ENCODE results near the gene GTF3C1. TPM values are rescaled to one million over a fixed set of nuclear protein-coding genes. Genes with fewer than 3 reads are reported as not detected.
A peak's percentile ranks its signal among the peaks of the same experiment; 100 is the strongest.

GTF3C1 gene
- total RNA-seq, 2 donors from 2014 or later = 64.0 to 77.2 TPM

DNA sequence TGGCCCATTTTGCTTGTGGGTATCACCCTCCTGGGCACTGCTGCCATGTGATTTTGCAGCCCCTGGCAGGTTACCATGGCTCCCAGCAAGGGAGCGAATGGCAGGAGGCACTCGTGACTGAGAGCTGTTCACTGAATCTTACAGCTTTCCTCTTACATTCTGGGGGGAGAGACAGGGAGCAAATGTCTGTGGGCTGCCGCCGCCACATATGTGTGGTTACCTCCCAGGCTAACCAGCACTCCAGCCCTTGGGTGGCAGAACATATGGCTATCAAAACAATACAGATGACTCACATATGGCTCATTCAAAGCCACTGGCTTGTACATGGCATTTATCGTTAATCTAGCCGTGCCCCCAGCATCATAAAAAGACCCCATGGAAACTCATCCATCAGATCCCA lies 19.8 kb downstream of the GTF3C1 start:
- DNase-seq (ENCODE audit: low spot score) = no peak
- Histone ChIP-seq H3K27me3 (no peaks in the 10 kb centered on the region), H3K27ac (peak overlapping the region in 1 of 2 donors; percentile 92), H3K4me1 (peaks cover 0 to 18% of the 10 kb centered on the region in 2 donors), H3K36me3 (peaks cover 93% of the 10 kb centered on the region), H3K4me3 (no peak overlapping the region), H3K9me3 (peaks cover 0 to 3% of the 10 kb centered on the region in 2 donors)
- TF ChIP-seq, protein P1, sequence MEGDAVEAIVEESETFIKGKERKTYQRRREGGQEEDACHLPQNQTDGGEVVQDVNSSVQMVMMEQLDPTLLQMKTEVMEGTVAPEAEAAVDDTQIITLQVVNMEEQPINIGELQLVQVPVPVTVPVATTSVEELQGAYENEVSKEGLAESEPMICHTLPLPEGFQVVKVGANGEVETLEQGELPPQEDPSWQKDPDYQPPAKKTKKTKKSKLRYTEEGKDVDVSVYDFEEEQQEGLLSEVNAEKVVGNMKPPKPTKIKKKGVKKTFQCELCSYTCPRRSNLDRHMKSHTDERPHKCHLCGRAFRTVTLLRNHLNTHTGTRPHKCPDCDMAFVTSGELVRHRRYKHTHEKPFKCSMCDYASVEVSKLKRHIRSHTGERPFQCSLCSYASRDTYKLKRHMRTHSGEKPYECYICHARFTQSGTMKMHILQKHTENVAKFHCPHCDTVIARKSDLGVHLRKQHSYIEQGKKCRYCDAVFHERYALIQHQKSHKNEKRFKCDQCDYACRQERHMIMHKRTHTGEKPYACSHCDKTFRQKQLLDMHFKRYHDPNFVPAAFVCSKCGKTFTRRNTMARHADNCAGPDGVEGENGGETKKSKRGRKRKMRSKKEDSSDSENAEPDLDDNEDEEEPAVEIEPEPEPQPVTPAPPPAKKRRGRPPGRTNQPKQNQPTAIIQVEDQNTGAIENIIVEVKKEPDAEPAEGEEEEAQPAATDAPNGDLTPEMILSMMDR (IDR thresholded peaks at IDR 0.05) = no peak

DNA sequence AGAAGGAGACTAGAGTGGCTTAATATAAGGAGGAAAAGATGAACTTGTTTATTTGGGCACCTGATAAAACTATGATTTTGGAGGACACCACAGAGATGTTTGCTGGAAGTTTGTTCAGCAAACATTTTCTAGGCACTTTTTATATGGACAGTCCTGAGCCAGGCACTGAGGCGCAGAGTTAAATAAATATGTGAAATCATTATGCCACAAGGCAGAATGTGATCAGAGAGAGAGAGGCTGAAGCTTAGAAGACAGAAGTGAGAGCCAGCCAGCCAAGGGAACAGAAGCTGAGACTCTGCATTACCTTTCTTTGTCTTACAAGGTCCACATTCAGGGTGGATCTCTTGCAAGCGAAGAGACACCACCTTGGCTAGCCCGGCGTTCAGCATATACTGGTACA lies 21.4 kb downstream of the GTF3C1 start:
- Histone ChIP-seq H3K9me3 (peaks cover 0 to 3% of the 10 kb centered on the region in 2 donors), H3K4me1 (peaks cover 0 to 22% of the 10 kb centered on the region in 2 donors), H3K4me3 (no peak overlapping the region), H3K27ac (peak overlapping the region; percentile 89 to 92), H3K36me3 (peaks cover 91% of the 10 kb centered on the region), H3K27me3 (no peaks in the 10 kb centered on the region)
- TF ChIP-seq, protein P1 (IDR thresholded peaks at IDR 0.05) = no peak
- no peak for DNase-seq (ENCODE audit: low spot score)

DNA sequence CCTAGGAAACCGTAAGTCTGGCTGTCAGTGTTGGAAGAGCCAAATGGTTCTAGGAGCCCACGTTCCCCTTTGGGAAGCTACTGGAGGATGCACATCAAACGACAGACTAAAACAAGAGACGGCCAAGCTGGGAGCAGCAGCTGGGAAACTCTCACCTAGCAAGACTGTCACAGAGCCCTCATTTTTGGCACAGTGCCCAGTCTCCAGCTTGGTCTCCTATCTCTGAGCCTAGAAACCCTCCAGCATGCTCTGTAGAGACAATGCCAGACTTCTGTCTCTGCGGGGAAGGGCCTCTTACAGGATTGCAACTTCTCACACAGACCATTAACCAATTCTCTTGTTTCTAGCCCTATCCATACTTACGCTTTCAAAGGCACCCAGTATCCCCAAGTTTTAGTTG lies 23.5 kb downstream of the GTF3C1 start:
- Histone ChIP-seq H3K27ac (peak overlapping the region; percentile 89 to 92), H3K4me1 (peaks cover 0 to 28% of the 10 kb centered on the region in 2 donors), H3K9me3 (peaks cover 0 to 3% of the 10 kb centered on the region in 2 donors), H3K4me3 (no peak overlapping the region), H3K27me3 (no peaks in the 10 kb centered on the region), H3K36me3 (peaks cover 71% of the 10 kb centered on the region)
- peak; percentile 68 for DNase-seq (ENCODE audit: low spot score)
- TF ChIP-seq, protein P1 (IDR thresholded peaks at IDR 0.05) = no peak

DNA sequence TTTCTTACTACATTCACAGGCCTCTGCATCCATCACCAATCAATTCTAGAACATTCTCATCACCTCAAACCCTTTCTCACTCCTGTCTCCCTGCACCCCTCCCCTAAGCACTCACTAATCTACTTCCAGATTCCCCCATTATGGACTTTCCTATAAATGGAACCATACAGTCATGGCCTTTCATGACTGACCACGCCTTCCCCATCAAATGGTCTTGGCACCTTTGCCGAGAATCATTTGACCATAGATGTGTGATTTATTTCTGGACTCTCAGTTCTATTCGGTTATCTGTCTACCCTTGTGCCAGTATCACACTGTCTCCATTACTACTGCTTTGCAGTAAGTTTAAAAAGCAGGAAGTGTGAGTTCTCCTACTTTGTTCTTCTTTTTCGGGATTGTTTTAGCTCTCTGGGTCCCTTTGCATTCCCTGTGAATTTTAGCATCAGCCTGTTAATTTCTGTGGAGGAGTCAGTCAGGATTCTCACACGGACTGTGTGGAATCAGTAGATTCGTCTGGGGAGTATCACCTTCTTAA lies 27.5 kb downstream of the GTF3C1 start:
- DNase-seq (ENCODE audit: low spot score) = no peak
- TF ChIP-seq, protein P1 (IDR thresholded peaks at IDR 0.05) = no peak
- H3K4me1 ChIP-seq = peaks cover 0 to 36% of the 10 kb centered on the region in 2 donors
- H3K36me3 ChIP-seq = peaks cover 53% of the 10 kb centered on the region
- peaks cover 0 to 3% of the 10 kb centered on the region in 2 donors for H3K9me3 ChIP-seq
- H3K27me3 ChIP-seq = no peaks in the 10 kb centered on the region
- H3K4me3 ChIP-seq = no peak overlapping the region
- H3K27ac ChIP-seq = peak overlapping the region; percentile 89 to 92

DNA sequence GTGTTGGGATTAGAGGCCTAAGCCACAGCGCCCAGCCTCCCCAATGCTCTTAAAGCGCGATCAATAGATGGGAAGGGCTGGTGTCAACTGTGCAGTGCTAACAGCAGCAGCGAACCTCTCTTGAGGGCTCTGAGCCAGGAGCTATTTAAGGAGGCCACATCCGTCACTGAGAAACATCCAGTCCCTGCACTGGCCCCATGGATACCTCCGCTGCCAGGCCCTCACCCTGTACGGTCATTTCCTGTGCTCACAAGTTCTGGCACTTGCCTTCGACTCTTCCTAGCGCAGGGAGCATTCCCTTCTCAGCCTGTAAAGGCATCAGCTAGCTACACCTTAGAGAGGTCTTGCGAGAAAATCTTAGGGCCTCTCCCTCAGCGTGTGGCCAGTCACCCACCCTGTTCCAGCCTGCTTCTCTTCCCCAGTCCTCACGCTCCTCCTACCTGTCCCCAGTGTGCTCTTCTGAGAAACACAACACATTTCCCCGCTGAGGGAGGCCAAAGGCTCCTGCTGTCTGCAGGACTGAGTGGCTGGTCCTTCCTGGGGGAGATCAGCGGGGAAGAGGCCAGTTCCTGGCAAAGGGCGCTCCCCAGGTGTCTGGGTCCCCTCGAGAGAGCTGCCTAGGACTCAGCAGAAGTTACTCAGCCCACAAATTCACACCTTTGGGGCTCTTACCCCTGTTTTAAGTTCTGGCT lies 28.6 kb downstream of the GTF3C1 start:
- TF ChIP-seq, protein P1 (IDR thresholded peaks at IDR 0.05) = no peak
- H3K9me3 ChIP-seq = peaks cover 0 to 3% of the 10 kb centered on the region in 2 donors
- peaks cover 45% of the 10 kb centered on the region for H3K36me3 ChIP-seq
- H3K27ac ChIP-seq = peak overlapping the region; percentile 89 to 92
- no peaks in the 10 kb centered on the region for H3K27me3 ChIP-seq
- DNase-seq (ENCODE audit: low spot score) = peak; percentile 88
- H3K4me3 ChIP-seq = no peak overlapping the region
- peaks cover 0 to 41% of the 10 kb centered on the region in 2 donors for H3K4me1 ChIP-seq

Measured in right atrium auricular region (tissue), 2 donors.